Mucosa of rectum (tissue), 2 donors: Measurements from ENCODE around the gene IMPG1.

Source experiments
- H3K27ac ChIP-seq, 2 donors: one replicate each; pipeline ENCODE4 v1.7.0; 2013; ENCODE audit warnings: inconsistent platforms in 2 of 2, low read depth in 2 of 2, low read length in 2 of 2
- H3K27me3 ChIP-seq, 2 donors: one replicate each; pipeline ENCODE4 v1.7.0; 2013; ENCODE audit warnings: low read length in 2 of 2; ENCODE audit not compliant: control insufficient read depth in 2 of 2, insufficient read depth in 2 of 2
- H3K36me3 ChIP-seq, 2 donors: one replicate each; pipeline ENCODE4 v1.7.0; 2013; ENCODE audit warnings: low read length in 2 of 2; ENCODE audit not compliant: control insufficient read depth in 2 of 2, insufficient read depth in 2 of 2
- H3K4me1 ChIP-seq, 2 donors: one replicate each; pipeline ENCODE4 v1.7.0; 2013; ENCODE audit warnings: low read length in 2 of 2, mild to moderate bottlenecking in 1 of 2; ENCODE audit not compliant: control insufficient read depth in 2 of 2, insufficient read depth in 2 of 2
- H3K4me3 ChIP-seq, 2 donors: one replicate each; pipeline ENCODE4 v1.7.0; 2013; ENCODE audit warnings: low read length in 2 of 2
- H3K9ac ChIP-seq, 2 donors: one replicate each; pipeline ENCODE4 v1.7.0; 2013; ENCODE audit warnings: low read length in 2 of 2, low read depth in 1 of 2, mild to moderate bottlenecking in 1 of 2
- H3K9me3 ChIP-seq, 2 donors: one replicate each; pipeline ENCODE4 v1.7.0; 2013; ENCODE audit warnings: low read length in 2 of 2; ENCODE audit not compliant: control insufficient read depth in 2 of 2
- donor health status: healthy.
- donor health status: Normal muscosa, but diverticular disease.

IMPG1 gene

GRCh38 chr6:75934643-75935472 lies 137.6 kb downstream of the IMPG1 start:
- Histone ChIP-seq H3K4me3 (peak overlapping the region; percentile 46 to 59), H3K36me3 (no peaks in the 10 kb centered on the region), H3K4me1 (peaks cover 3 to 4% of the 10 kb centered on the region in 2 donors), H3K27me3 (no peaks in the 10 kb centered on the region), H3K9ac (peak overlapping the region in 1 of 2 donors; percentile 40), H3K27ac (no peak overlapping the region), H3K9me3 (no peaks in the 10 kb centered on the region)

GRCh38 chr6:75933387-75933975 lies 139.0 kb downstream of the IMPG1 start:
- Histone ChIP-seq H3K9ac (no peak overlapping the region), H3K27ac (no peak overlapping the region), H3K9me3 (no peaks in the 10 kb centered on the region), H3K4me1 (peaks cover 3 to 4% of the 10 kb centered on the region in 2 donors), H3K27me3 (no peaks in the 10 kb centered on the region), H3K36me3 (no peaks in the 10 kb centered on the region), H3K4me3 (no peak overlapping the region)

- Histone ChIP-seq H3K27me3 (no peaks in the 10 kb centered on the region), H3K9me3 (no peaks in the 10 kb centered on the region), H3K9ac (no peak overlapping the region), H3K4me1 (peaks cover 3 to 4% of the 10 kb centered on the region in 2 donors), H3K36me3 (no peaks in the 10 kb centered on the region), H3K4me3 (no peak overlapping the region), H3K27ac (no peak overlapping the region)
Measured at GRCh38 chr6:75932067-75932466, 140.4 kb downstream of the IMPG1 start.

GRCh38 chr6:75931011-75931680 lies 141.3 kb downstream of the IMPG1 start:
- no peaks in the 10 kb centered on the region for H3K27me3 ChIP-seq
- no peaks in the 10 kb centered on the region for H3K36me3 ChIP-seq
- no peak overlapping the region for H3K9ac ChIP-seq
- H3K4me3 ChIP-seq, result no peak overlapping the region
- no peak overlapping the region for H3K27ac ChIP-seq
- no peaks in the 10 kb centered on the region for H3K9me3 ChIP-seq
- H3K4me1 ChIP-seq, result peaks cover 3 to 4% of the 10 kb centered on the region in 2 donors

GRCh38 chr6:75926293-75927168 lies 145.9 kb downstream of the IMPG1 start:
- Histone ChIP-seq H3K27ac (no peak overlapping the region), H3K27me3 (no peaks in the 10 kb centered on the region), H3K4me1 (no peaks in the 10 kb centered on the region), H3K9ac (no peak overlapping the region), H3K36me3 (no peaks in the 10 kb centered on the region), H3K4me3 (no peak overlapping the region), H3K9me3 (no peaks in the 10 kb centered on the region)

GRCh38 chr6:75922226-75922625 lies 150.2 kb downstream of the IMPG1 start:
- no peaks in the 10 kb centered on the region for H3K27me3 ChIP-seq
- H3K9me3 ChIP-seq, result no peaks in the 10 kb centered on the region
- no peak overlapping the region for H3K9ac ChIP-seq
- H3K36me3 ChIP-seq, result peaks cover 2 to 11% of the 10 kb centered on the region in 2 donors
- H3K4me1 ChIP-seq, result no peaks in the 10 kb centered on the region
- H3K4me3 ChIP-seq, result no peak overlapping the region
- H3K27ac ChIP-seq, result no peak overlapping the region

- no peaks in the 10 kb centered on the region for H3K9me3 ChIP-seq
- peaks cover 7 to 21% of the 10 kb centered on the region in 2 donors for H3K36me3 ChIP-seq
- H3K9ac ChIP-seq, result no peak overlapping the region
- H3K4me3 ChIP-seq, result no peak overlapping the region
- no peaks in the 10 kb centered on the region for H3K27me3 ChIP-seq
- H3K4me1 ChIP-seq, result no peaks in the 10 kb centered on the region
- H3K27ac ChIP-seq, result no peak overlapping the region
Measured at GRCh38 chr6:75913040-75913439, 159.4 kb downstream of the IMPG1 start.

GRCh38 chr6:75907444-75907843 lies 165.0 kb downstream of the IMPG1 start:
- H3K9ac ChIP-seq, result no peak overlapping the region
- H3K36me3 ChIP-seq, result peaks cover 0 to 11% of the 10 kb centered on the region in 2 donors
- no peaks in the 10 kb centered on the region for H3K9me3 ChIP-seq
- no peaks in the 10 kb centered on the region for H3K4me1 ChIP-seq
- H3K4me3 ChIP-seq, result no peak overlapping the region
- no peaks in the 10 kb centered on the region for H3K27me3 ChIP-seq
- no peak overlapping the region for H3K27ac ChIP-seq

GRCh38 chr6:75906871-75907270 lies 165.6 kb downstream of the IMPG1 start:
- H3K27ac ChIP-seq, result no peak overlapping the region
- no peaks in the 10 kb centered on the region for H3K27me3 ChIP-seq
- H3K9ac ChIP-seq, result no peak overlapping the region
- H3K4me1 ChIP-seq, result no peaks in the 10 kb centered on the region
- no peak overlapping the region for H3K4me3 ChIP-seq
- no peaks in the 10 kb centered on the region for H3K9me3 ChIP-seq
- peaks cover 0 to 11% of the 10 kb centered on the region in 2 donors for H3K36me3 ChIP-seq
